Ectodermal cell (in vitro differentiated cells): Measurements from ENCODE around the gene SP3.
"Not testable (repeated sequence)": the region's sequence is repeated elsewhere in the genome, so short reads cannot be mapped to it uniquely, and the experiment has no call there.

Experiments
- H3K27ac ChIP-seq: 2 replicates; pipeline ENCODE4 v1.7.0; 2013; ENCODE audit warnings: mild to moderate bottlenecking, low read depth, low read length; ENCODE audit not compliant: insufficient read depth, poor library complexity, severe bottlenecking
- H3K27me3 ChIP-seq: 2 replicates; pipeline ENCODE4 v1.7.0; 2013; ENCODE audit warnings: mild to moderate bottlenecking, low read length; ENCODE audit not compliant: insufficient read depth, control insufficient read depth, poor library complexity, severe bottlenecking
- H3K36me3 ChIP-seq: one replicate; pipeline ENCODE4 v1.7.0; 2013; ENCODE audit warnings: low read length; ENCODE audit not compliant: control insufficient read depth, insufficient read depth
- H3K4me1 ChIP-seq: one replicate; pipeline ENCODE4 v1.7.0; 2013; ENCODE audit warnings: low read length; ENCODE audit not compliant: control insufficient read depth, insufficient read depth
- H3K4me3 ChIP-seq: 2 replicates; pipeline ENCODE4 v1.7.0; 2013; ENCODE audit warnings: low read depth, low read length, control low read depth; ENCODE audit not compliant: insufficient read depth
- H3K9me3 ChIP-seq: 2 replicates; pipeline ENCODE4 v1.7.0; 2013; ENCODE audit warnings: mild to moderate bottlenecking, low read length, moderate library complexity; ENCODE audit not compliant: control insufficient read depth
- WGBS, 2 experiments: methylation state at CpG; one replicate each; pipeline ENCODE4 v1.1.7; 2013; ENCODE audit warnings: missing lambda C conversion rate in 2 of 2; 5-methylcytosine and 5-hydroxymethylcytosine counted together

SP3 gene

GRCh38 chr2:173898178-173898668, 67.0 kb downstream of the SP3 start:
- Histone ChIP-seq H3K27ac (no peak overlapping the region), H3K9me3 (no peaks in the 10 kb centered on the region), H3K4me3 (no peak overlapping the region), H3K4me1 (no peaks in the 10 kb centered on the region), H3K36me3 (no peaks in the 10 kb centered on the region), H3K27me3 (no peaks in the 10 kb centered on the region)
- WGBS, 2 experiments: 92 to 93% methylated on average over 5 of the region's 5 CpGs

- Histone ChIP-seq H3K27me3 (no peaks in the 10 kb centered on the region), H3K4me3 (no peak overlapping the region), H3K36me3 (no peaks in the 10 kb centered on the region), H3K4me1 (no peaks in the 10 kb centered on the region), H3K27ac (no peak overlapping the region), H3K9me3 (no peaks in the 10 kb centered on the region)
- WGBS, 2 experiments: 91 to 100% methylated on average over 1 to 2 of the region's 2 CpGs
These were observed 68.4 kb downstream of the SP3 start for GRCh38 chr2:173896755-173897154.

- Histone ChIP-seq H3K9me3 (peaks cover 2% of the 10 kb centered on the region), H3K4me3 (no peak overlapping the region), H3K4me1 (no peaks in the 10 kb centered on the region), H3K27me3 (no peaks in the 10 kb centered on the region), H3K27ac (no peak overlapping the region), H3K36me3 (no peaks in the 10 kb centered on the region)
- WGBS, 2 experiments: 95% methylated on average over 2 of the region's 2 CpGs
These were observed 72.8 kb downstream of the SP3 start for GRCh38 chr2:173892341-173892740.

GRCh38 chr2:173891315-173892037, 73.7 kb downstream of the SP3 start:
- no peaks in the 10 kb centered on the region for H3K4me1 ChIP-seq
- no peak overlapping the region for H3K27ac ChIP-seq
- H3K4me3 ChIP-seq: no peak overlapping the region
- H3K27me3 ChIP-seq: no peaks in the 10 kb centered on the region
- H3K9me3 ChIP-seq: peaks cover 2% of the 10 kb centered on the region
- WGBS, 2 experiments: 89 to 94% methylated on average over 2 of the region's 2 CpGs
- no peaks in the 10 kb centered on the region for H3K36me3 ChIP-seq

GRCh38 chr2:173889464-173889863, 75.7 kb downstream of the SP3 start:
- 92 to 94% methylated on average over 1 of the region's 1 CpG for WGBS, 2 experiments
- not testable (repeated sequence) for H3K4me1 ChIP-seq, H3K27ac ChIP-seq, H3K27me3 ChIP-seq, H3K36me3 ChIP-seq, H3K4me3 ChIP-seq, H3K9me3 ChIP-seq

- 95 to 98% methylated on average over 3 of the region's 3 CpGs for WGBS, 2 experiments
- peaks cover 2% of the 10 kb centered on the region for H3K9me3 ChIP-seq
- H3K4me3 ChIP-seq: no peak overlapping the region
- H3K27ac ChIP-seq: no peak overlapping the region
- no peaks in the 10 kb centered on the region for H3K36me3 ChIP-seq
- H3K27me3 ChIP-seq: no peaks in the 10 kb centered on the region
- H3K4me1 ChIP-seq: no peaks in the 10 kb centered on the region
These were observed 78.6 kb downstream of the SP3 start for GRCh38 chr2:173886613-173887012.

- 70 to 72% methylated on average over 2 of the region's 2 CpGs for WGBS, 2 experiments
- Histone ChIP-seq H3K36me3 (no peaks in the 10 kb centered on the region), H3K9me3 (no peaks in the 10 kb centered on the region), H3K27ac (no peak overlapping the region), H3K4me3 (no peak overlapping the region), H3K27me3 (no peaks in the 10 kb centered on the region), H3K4me1 (no peaks in the 10 kb centered on the region)
These were observed 81.0 kb downstream of the SP3 start for GRCh38 chr2:173884025-173884802.

- Histone ChIP-seq H3K27me3 (no peaks in the 10 kb centered on the region), H3K9me3 (no peaks in the 10 kb centered on the region), H3K27ac (no peak overlapping the region), H3K4me3 (no peak overlapping the region), H3K36me3 (no peaks in the 10 kb centered on the region), H3K4me1 (no peaks in the 10 kb centered on the region)
- 93 to 94% methylated on average over 3 of the region's 3 CpGs for WGBS, 2 experiments
These were observed 83.3 kb downstream of the SP3 start for GRCh38 chr2:173881886-173882285.

GRCh38 chr2:173881461-173881860, 83.7 kb downstream of the SP3 start:
- H3K4me3 ChIP-seq: no peak overlapping the region
- 93 to 94% methylated on average over 4 of the region's 4 CpGs for WGBS, 2 experiments
- H3K9me3 ChIP-seq: no peaks in the 10 kb centered on the region

GRCh38 chr2:173880561-173880960, 84.6 kb downstream of the SP3 start:
- Histone ChIP-seq H3K27ac (no peak overlapping the region), H3K9me3 (no peaks in the 10 kb centered on the region), H3K36me3 (no peaks in the 10 kb centered on the region), H3K4me1 (no peaks in the 10 kb centered on the region), H3K27me3 (no peaks in the 10 kb centered on the region), H3K4me3 (no peak overlapping the region)
- 92 to 95% methylated on average over 6 of the region's 6 CpGs for WGBS, 2 experiments

More at GRCh38 chr2:173881461-173881860, 83.7 kb downstream of the SP3 start:
- H3K27me3 ChIP-seq: no peaks in the 10 kb centered on the region
- H3K36me3 ChIP-seq: no peaks in the 10 kb centered on the region
- H3K27ac ChIP-seq: no peak overlapping the region
- no peaks in the 10 kb centered on the region for H3K4me1 ChIP-seq
